Measurements from ENCODE around the gene ANO7. TPM values are rescaled to one million over a fixed set of nuclear protein-coding genes. Genes with fewer than 3 reads are reported as not detected.

The ANO7 gene
- total and polyA plus RNA-seq, 2 of the 8 experiments (the other 6 are each of a cell fraction or from before 2014, with no cell fraction given): 3.2 to 6.9 TPM

GRCh38 chr2:241232736-241233575, 44.5 kb downstream of the ANO7 start (continued):
- no peak for TF ChIP-seq CHD7 (IDR thresholded peaks at IDR 0.05; ENCODE audit: insufficient replicate concordance, low read length)
- TF ChIP-seq ATF3 (IDR thresholded peaks at IDR 0.05; ENCODE audit: insufficient read depth, low read depth, low read length): no peak
- no peak for TF ChIP-seq JUND (IDR thresholded peaks at IDR 0.05; ENCODE audit: low read length)
